ENCODE data around the gene CHTOP.
A peak's percentile ranks its signal among the peaks of the same experiment; 100 is the strongest.
"Not testable (repeated sequence)": the region's sequence is repeated elsewhere in the genome, so short reads cannot be mapped to it uniquely, and the experiment has no call there.

The CHTOP gene

GRCh38 chr1:153635872-153636271, 2.0 kb downstream of the CHTOP start:
- no peak for DNase-seq

- DNase-seq = no peak
Observed at GRCh38 chr1:153636312-153636711, 2.4 kb downstream of the CHTOP start.

GRCh38 chr1:153638261-153638660, 4.4 kb downstream of the CHTOP start:
- DNase-seq = no peak

- DNase-seq = no peak
Observed at GRCh38 chr1:153639280-153639679, 5.4 kb downstream of the CHTOP start.

GRCh38 chr1:153640213-153640612, 6.3 kb downstream of the CHTOP start:
- not testable (repeated sequence) for DNase-seq

- DNase-seq = no peak
Observed at GRCh38 chr1:153640861-153641260, 7.0 kb downstream of the CHTOP start.

GRCh38 chr1:153642161-153642560, 8.3 kb downstream of the CHTOP start:
- DNase-seq = no peak

GRCh38 chr1:153643100-153643499, 9.2 kb downstream of the CHTOP start:
- DNase-seq = no peak

- DNase-seq = no peak
Observed at GRCh38 chr1:153643816-153644215, 9.9 kb downstream of the CHTOP start.

- DNase-seq = no peak
Observed at GRCh38 chr1:153646672-153647345, 12.9 kb downstream of the CHTOP start.

- no peak for DNase-seq
Observed at GRCh38 chr1:153647346-153647714, 13.5 kb downstream of the CHTOP start.

- DNase-seq = no peak
Observed at GRCh38 chr1:153648000-153648643, 14.3 kb downstream of the CHTOP start.

- DNase-seq = no peak
Observed at GRCh38 chr1:153649137-153649862, 15.4 kb downstream of the CHTOP start.

GRCh38 chr1:153649863-153650235, 16.0 kb downstream of the CHTOP start:
- no peak for DNase-seq

GRCh38 chr1:153651771-153652170, 17.9 kb downstream of the CHTOP start:
- DNase-seq = no peak

- no peak for DNase-seq
Observed at GRCh38 chr1:153652805-153653500, 19.1 kb downstream of the CHTOP start.

- no peak for DNase-seq
Observed at GRCh38 chr1:153655333-153655732, 21.5 kb downstream of the CHTOP start.

GRCh38 chr1:153658400-153659174, 24.7 kb downstream of the CHTOP start, which contains the start of gene SNAPIN:
TSS of gene SNAPIN (plus strand) at chr1:153658703. CDS start at chr1:153658744, 41 bp downstream.
- DNase-seq = peak; percentile 70

GRCh38 chr1:153659175-153659534, 25.3 kb downstream of the CHTOP start:
- no peak for DNase-seq

- DNase-seq = no peak
Observed at GRCh38 chr1:153659656-153660055, 25.8 kb downstream of the CHTOP start.

- DNase-seq = no peak
Observed at GRCh38 chr1:153661111-153661708, 27.3 kb downstream of the CHTOP start.

- DNase-seq = no peak
Observed at GRCh38 chr1:153662269-153662668, 28.4 kb downstream of the CHTOP start.

Data from NCI-H748 treated with DMSO at 0.1 percent for 48 hours (cell line).